ENCODE measurements around the gene POPDC3. TPM values are rescaled to one million over a fixed set of nuclear protein-coding genes. Genes with fewer than 3 reads are reported as not detected.

POPDC3 gene
- total and polyA plus RNA-seq, 4 donors: 0.18 to 1.9 (median 0.81) TPM

GRCh38 chr6:105109955-105110895, 69.6 kb downstream of the POPDC3 start:
- Histone ChIP-seq H3K4me3 (no peak overlapping the region), H3K36me3 (ENCODE audit: control insufficient read depth in 4 of 4, insufficient read depth in 4 of 4, low read length in 4 of 4) (peaks cover 0 to 16% (median 2%) of the 10 kb centered on the region in 4 donors), H3K4me1 (ENCODE audit: control insufficient read depth in 5 of 5, insufficient read depth in 5 of 5, low read length in 5 of 5) (peaks cover 0 to 3% (median 0%) of the 10 kb centered on the region in 5 donors), H3K27ac (ENCODE audit: low read depth in 1 of 2, low read length in 1 of 2) (no peak overlapping the region), H3K9me3 (ENCODE audit: control insufficient read depth in 4 of 4, insufficient read depth in 3 of 4, low read length in 3 of 4) (no peaks in the 10 kb centered on the region), H3K9ac (ENCODE audit: insufficient read depth in 1 of 2, low read length in 2 of 2) (no peak overlapping the region), H3K27me3 (ENCODE audit: control insufficient read depth in 3 of 3, insufficient read depth in 3 of 3, low read length in 2 of 3) (no peaks in the 10 kb centered on the region)
- no peak for TF ChIP-seq CTCF (IDR thresholded peaks at IDR 0.05; ENCODE audit: control extremely low read depth, extremely low read depth)
- ATAC-seq (ENCODE audit: insufficient read depth, low FRiP score): no peak
- DNase-seq: no peak
- WGBS, 2 donors: 70 to 81% methylated on average over 8 of the region's 8 CpGs

- peaks cover 0 to 13% (median 2%) of the 10 kb centered on the region in 4 donors for H3K36me3 ChIP-seq (ENCODE audit: control insufficient read depth in 4 of 4, insufficient read depth in 4 of 4, low read length in 4 of 4)
- H3K9ac ChIP-seq (ENCODE audit: insufficient read depth in 1 of 2, low read length in 2 of 2): no peak overlapping the region
- H3K4me3 ChIP-seq: no peak overlapping the region
- no peaks in the 10 kb centered on the region for H3K9me3 ChIP-seq (ENCODE audit: control insufficient read depth in 4 of 4, insufficient read depth in 3 of 4, low read length in 3 of 4)
- H3K4me1 ChIP-seq (ENCODE audit: control insufficient read depth in 5 of 5, insufficient read depth in 5 of 5, low read length in 5 of 5): peaks cover 0 to 6% (median 0%) of the 10 kb centered on the region in 5 donors
- H3K27me3 ChIP-seq (ENCODE audit: control insufficient read depth in 3 of 3, insufficient read depth in 3 of 3, low read length in 2 of 3): no peaks in the 10 kb centered on the region
- 79 to 90% methylated on average over 7 of the region's 7 CpGs for WGBS, 2 donors
- H3K27ac ChIP-seq (ENCODE audit: low read depth in 1 of 2, low read length in 1 of 2): no peak overlapping the region
- ATAC-seq (ENCODE audit: insufficient read depth, low FRiP score) (no peak), DNase-seq (no peak)
- no peak for TF ChIP-seq CTCF (IDR thresholded peaks at IDR 0.05; ENCODE audit: control extremely low read depth, extremely low read depth)
These were observed 71.1 kb downstream of the POPDC3 start for GRCh38 chr6:105108631-105109262.

Other genes starting within 250 kb of the POPDC3 start
- gene LIN28B, start 222.9 kb downstream of the POPDC3 start, total RNA-seq: under 1 TPM; 0.12 to 0.14 TPM
- not detected for gene LIN28B, start 222.9 kb downstream of the POPDC3 start, polyA plus RNA-seq
- 10 to 100 TPM; 27.9 to 31.3 TPM for gene PREP, start 223.1 kb upstream of the POPDC3 start, total RNA-seq
- gene PREP, start 223.1 kb upstream of the POPDC3 start, polyA plus RNA-seq: 10 to 100 TPM; 20.3 to 22.4 TPM

All from lung (tissue), 12 donors.